ENCODE data around the gene BRIP1.

DNA sequence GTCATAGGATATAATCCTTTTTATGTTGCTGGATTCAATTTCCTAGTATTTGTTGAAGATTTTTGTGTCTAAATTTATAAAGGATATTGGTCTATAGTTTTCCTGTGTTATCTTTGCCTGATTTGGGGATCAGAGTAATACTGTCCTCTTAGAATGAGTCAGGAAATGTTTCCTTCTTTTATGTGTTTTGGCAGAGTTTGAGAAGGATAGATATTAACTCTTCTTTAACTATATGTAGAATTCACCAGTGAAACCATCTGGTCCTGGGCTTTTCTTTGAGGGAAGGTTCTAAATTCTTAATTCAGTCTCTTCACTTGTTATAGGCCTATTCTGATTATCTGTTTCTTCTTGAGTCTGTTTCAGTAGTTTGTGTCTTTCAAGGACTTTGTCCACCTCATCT, 206.0 kb downstream of the BRIP1 start:
- TF ChIP-seq IRF2 (CRISPR knock-in tag; IDR thresholded peaks at IDR 0.05; ENCODE audit: borderline replicate concordance, low read depth): no peak
- TF ChIP-seq, protein P1, sequence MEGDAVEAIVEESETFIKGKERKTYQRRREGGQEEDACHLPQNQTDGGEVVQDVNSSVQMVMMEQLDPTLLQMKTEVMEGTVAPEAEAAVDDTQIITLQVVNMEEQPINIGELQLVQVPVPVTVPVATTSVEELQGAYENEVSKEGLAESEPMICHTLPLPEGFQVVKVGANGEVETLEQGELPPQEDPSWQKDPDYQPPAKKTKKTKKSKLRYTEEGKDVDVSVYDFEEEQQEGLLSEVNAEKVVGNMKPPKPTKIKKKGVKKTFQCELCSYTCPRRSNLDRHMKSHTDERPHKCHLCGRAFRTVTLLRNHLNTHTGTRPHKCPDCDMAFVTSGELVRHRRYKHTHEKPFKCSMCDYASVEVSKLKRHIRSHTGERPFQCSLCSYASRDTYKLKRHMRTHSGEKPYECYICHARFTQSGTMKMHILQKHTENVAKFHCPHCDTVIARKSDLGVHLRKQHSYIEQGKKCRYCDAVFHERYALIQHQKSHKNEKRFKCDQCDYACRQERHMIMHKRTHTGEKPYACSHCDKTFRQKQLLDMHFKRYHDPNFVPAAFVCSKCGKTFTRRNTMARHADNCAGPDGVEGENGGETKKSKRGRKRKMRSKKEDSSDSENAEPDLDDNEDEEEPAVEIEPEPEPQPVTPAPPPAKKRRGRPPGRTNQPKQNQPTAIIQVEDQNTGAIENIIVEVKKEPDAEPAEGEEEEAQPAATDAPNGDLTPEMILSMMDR (IDR thresholded peaks at IDR 0.05): no peak
- TF ChIP-seq, protein P2, sequence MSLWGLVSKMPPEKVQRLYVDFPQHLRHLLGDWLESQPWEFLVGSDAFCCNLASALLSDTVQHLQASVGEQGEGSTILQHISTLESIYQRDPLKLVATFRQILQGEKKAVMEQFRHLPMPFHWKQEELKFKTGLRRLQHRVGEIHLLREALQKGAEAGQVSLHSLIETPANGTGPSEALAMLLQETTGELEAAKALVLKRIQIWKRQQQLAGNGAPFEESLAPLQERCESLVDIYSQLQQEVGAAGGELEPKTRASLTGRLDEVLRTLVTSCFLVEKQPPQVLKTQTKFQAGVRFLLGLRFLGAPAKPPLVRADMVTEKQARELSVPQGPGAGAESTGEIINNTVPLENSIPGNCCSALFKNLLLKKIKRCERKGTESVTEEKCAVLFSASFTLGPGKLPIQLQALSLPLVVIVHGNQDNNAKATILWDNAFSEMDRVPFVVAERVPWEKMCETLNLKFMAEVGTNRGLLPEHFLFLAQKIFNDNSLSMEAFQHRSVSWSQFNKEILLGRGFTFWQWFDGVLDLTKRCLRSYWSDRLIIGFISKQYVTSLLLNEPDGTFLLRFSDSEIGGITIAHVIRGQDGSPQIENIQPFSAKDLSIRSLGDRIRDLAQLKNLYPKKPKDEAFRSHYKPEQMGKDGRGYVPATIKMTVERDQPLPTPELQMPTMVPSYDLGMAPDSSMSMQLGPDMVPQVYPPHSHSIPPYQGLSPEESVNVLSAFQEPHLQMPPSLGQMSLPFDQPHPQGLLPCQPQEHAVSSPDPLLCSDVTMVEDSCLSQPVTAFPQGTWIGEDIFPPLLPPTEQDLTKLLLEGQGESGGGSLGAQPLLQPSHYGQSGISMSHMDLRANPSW (CRISPR knock-in tag; conservative IDR thresholded peaks at IDR 0.05; ENCODE audit: low read depth): no peak
